MM.1S (cell line): ENCODE measurements around the gene GRM5.

Source experiments
- CTCF ChIP-seq: fragments of 300-600 bp; sonication (generic); IDR thresholded peaks from 2 replicates; pipeline ENCODE4 v1.5.1; 2016; ENCODE audit warnings: antibody characterized with exemption, low read length, mixed read lengths
- EZH2 ChIP-seq: fragments of 300-600 bp; sonication (generic); optimal IDR thresholded peaks from 2 replicates; pipeline ENCODE3; 2017; ENCODE audit warnings: low read depth, mild to moderate bottlenecking, antibody characterized with exemption, low read length, mixed read lengths
- EZH2phosphoT487 ChIP-seq: fragments of 300-600 bp; sonication (generic); IDR thresholded peaks from 2 replicates; pipeline ENCODE4 v1.6.1; 2018; ENCODE audit warnings: antibody characterized with exemption, low read length

DNA sequence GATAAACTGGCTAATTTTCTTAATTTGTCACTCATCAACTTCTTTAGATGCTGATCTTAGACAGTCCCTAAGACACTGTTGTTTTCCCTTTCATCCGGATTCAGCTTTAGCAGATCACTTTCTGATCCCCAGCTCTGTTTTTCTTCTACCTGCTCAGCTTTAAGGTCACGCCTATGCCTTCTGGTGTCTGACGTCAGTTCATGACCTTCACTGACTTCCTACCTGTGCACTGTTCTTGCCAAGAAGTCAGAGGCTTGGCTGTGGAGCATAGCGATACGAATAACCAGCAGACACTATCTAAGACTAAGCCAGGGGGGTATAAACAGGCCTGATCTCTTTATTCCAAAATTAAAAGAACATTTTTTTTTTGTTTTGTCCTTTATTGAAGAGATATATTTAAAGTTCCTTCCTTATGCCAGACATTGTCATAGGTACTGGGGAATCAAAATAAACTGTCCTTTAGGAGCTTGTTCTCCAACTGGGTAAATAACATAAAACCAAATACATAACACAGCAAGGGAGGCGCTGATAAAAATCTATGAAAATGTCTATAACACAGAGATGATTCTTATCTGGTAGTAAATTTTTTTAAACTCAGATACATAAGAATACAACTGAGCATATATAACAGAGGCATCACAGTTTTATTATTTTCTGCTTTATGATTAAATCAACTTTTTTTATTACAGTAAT lies 376.1 kb downstream of the GRM5 start:
- TF ChIP-seq CTCF (no peak), EZH2 (no peak), EZH2phosphoT487 (no peak)
